GM23338 (cell line): ENCODE measurements around the gene PKD1. TPM values are rescaled to one million over a fixed set of nuclear protein-coding genes. Genes with fewer than 3 reads are reported as not detected.

Source experiments
- ATAC-seq: fragments of 200-7000 bp; cut with Tn5 transposase; 3 replicates; pipeline ENCODE4 v1.9.1; 2020
- DNase-seq: peaks from one replicate; pipeline ENCODE4 v3.0.0-alpha.2; 2015; ENCODE audit warnings: low spot score
- H2AFZ ChIP-seq: fragments of 200-600 bp; sonication (generic); 2 replicates; pipeline ENCODE4 v1.8.0; 2016; ENCODE audit warnings: antibody characterized with exemption, mild to moderate bottlenecking, moderate library complexity
- H3F3A ChIP-seq: fragments of 200-600 bp; sonication (generic); replicated peaks from 2 replicates; pipeline ENCODE4 v1.8.0; 2017; ENCODE audit warnings: antibody characterized with exemption, mixed run types, low read depth
- H3K27ac ChIP-seq: fragments of 200-600 bp; sonication (generic); 2 replicates; pipeline ENCODE4 v1.6.1; 2016; ENCODE audit warnings: low read depth
- H3K27me3 ChIP-seq: fragments of 200-600 bp; sonication (generic); 2 replicates; pipeline ENCODE4 v1.8.0; 2016; ENCODE audit warnings: mild to moderate bottlenecking, mixed run types, moderate library complexity; ENCODE audit not compliant: insufficient read depth
- H3K36me3 ChIP-seq: fragments of 200-600 bp; sonication (generic); 2 replicates; pipeline ENCODE4 v1.8.0; 2016; ENCODE audit warnings: mild to moderate bottlenecking; ENCODE audit not compliant: insufficient read depth
- H3K4me1 ChIP-seq: fragments of 200-600 bp; sonication (generic); 2 replicates; pipeline ENCODE4 v1.8.0; 2016; ENCODE audit warnings: mild to moderate bottlenecking, moderate library complexity; ENCODE audit not compliant: insufficient read depth
- H3K4me2 ChIP-seq: fragments of 200-600 bp; sonication (generic); 2 replicates; pipeline ENCODE4 v1.7.1; 2017; ENCODE audit warnings: mixed run types
- H3K4me3 ChIP-seq: fragments of 200-600 bp; sonication (generic); 2 replicates; pipeline ENCODE4 v1.6.1; 2016; ENCODE audit warnings: mixed run types
- H3K79me2 ChIP-seq: fragments of 200-600 bp; sonication (generic); replicated peaks from 2 replicates; pipeline ENCODE4 v1.8.0; 2017; ENCODE audit warnings: mild to moderate bottlenecking; ENCODE audit not compliant: insufficient read depth
- H3K9me2 ChIP-seq: fragments of 200-600 bp; sonication (generic); 2 replicates; pipeline ENCODE4 v1.8.0; 2017; ENCODE audit not compliant: insufficient read depth
- H4K20me1 ChIP-seq: fragments of 200-600 bp; sonication (generic); replicated peaks from 2 replicates; pipeline ENCODE4 v1.8.0; 2017; ENCODE audit warnings: mild to moderate bottlenecking; ENCODE audit not compliant: insufficient read depth
- H3K27ac Mint-ChIP-seq: 2 replicates; pipeline ENCODE4 v1.8.0; 2020; ENCODE audit warnings: inconsistent platforms, mild to moderate bottlenecking, moderate library complexity, mixed read lengths
- H3K27me3 Mint-ChIP-seq: 3 replicates; pipeline ENCODE4 v1.8.0; 2022; ENCODE audit warnings: low read depth, mild to moderate bottlenecking, moderate library complexity, mixed read lengths, inconsistent platforms; ENCODE audit not compliant: insufficient read depth, poor library complexity
- H3K36me3 Mint-ChIP-seq: 3 replicates; pipeline ENCODE4 v1.8.0; 2021; ENCODE audit warnings: low read depth, mild to moderate bottlenecking, inconsistent platforms, moderate library complexity, mixed read lengths
- H3K4me1 Mint-ChIP-seq: 3 replicates; pipeline ENCODE4 v1.8.0; 2020; ENCODE audit warnings: mild to moderate bottlenecking, inconsistent platforms, mixed read lengths
- H3K4me3 Mint-ChIP-seq: 3 replicates; pipeline ENCODE4 v1.8.0; 2021; ENCODE audit warnings: moderate library complexity, mild to moderate bottlenecking, inconsistent platforms, mixed read lengths
- H3K9me3 Mint-ChIP-seq: 3 replicates; pipeline ENCODE4 v1.8.0; 2020; ENCODE audit warnings: moderate library complexity, mild to moderate bottlenecking, inconsistent platforms, mixed read lengths
- CREB1 ChIP-seq: fragments of 250-450 bp; sonication (Bioruptor Pico); IDR thresholded peaks from 2 replicates; pipeline ENCODE4 v1.5.0; 2020; ENCODE audit warnings: low read depth, mild to moderate bottlenecking, moderate library complexity
- EZH2 ChIP-seq: fragments of 200-600 bp; sonication (generic); IDR thresholded peaks from one replicate; pipeline ENCODE4 v1.8.0; 2017; ENCODE audit warnings: antibody characterized with exemption, mild to moderate bottlenecking, low read depth; ENCODE audit not compliant: unreplicated experiment
- EZH2phosphoT487 ChIP-seq: fragments of 200-600 bp; sonication (generic); IDR thresholded peaks from one replicate; pipeline ENCODE4 v1.8.1; 2018; ENCODE audit warnings: antibody characterized with exemption; ENCODE audit not compliant: unreplicated experiment
- JUNB ChIP-seq: IDR thresholded peaks from one replicate; pipeline ENCODE4 v1.6.1; 2016; ENCODE audit warnings: antibody characterized with exemption; ENCODE audit not compliant: unreplicated experiment
- NANOG ChIP-seq: IDR thresholded peaks from 2 replicates; pipeline ENCODE4 v1.6.1; 2016; ENCODE audit warnings: antibody characterized with exemption, borderline replicate concordance
- POLR2AphosphoS5 ChIP-seq: IDR thresholded peaks from 2 replicates; pipeline ENCODE4 v1.6.1; 2016; ENCODE audit warnings: antibody characterized with exemption, low read depth
- STAT1 ChIP-seq: IDR thresholded peaks from one replicate; pipeline ENCODE4 v1.6.1; 2016; ENCODE audit warnings: antibody characterized with exemption; ENCODE audit not compliant: unreplicated experiment
- ZNF114 ChIP-seq: fragments of 250-450 bp; sonication (Bioruptor Pico); IDR thresholded peaks from 2 replicates; pipeline ENCODE4 v1.5.0; 2020; ENCODE audit warnings: mild to moderate bottlenecking, moderate library complexity
- ZNF331 ChIP-seq: fragments of 250-450 bp; sonication (Bioruptor Pico); IDR thresholded peaks from 2 replicates; pipeline ENCODE4 v1.5.0; 2020; ENCODE audit warnings: low read depth, mild to moderate bottlenecking, moderate library complexity
- polyA plus RNA-seq: library from polyadenylated mRNA; unstranded; fragments of >200 nt; fragmentation: Nextera tagmentation; extraction: Ambion mirVana; gene quantifications from 2 replicates; pipeline ENCODE4 v1.2.1, GENCODE V29; 2016
- total RNA-seq: library from RNA; depleted of rRNA; stranded (reverse); fragments of >200 nt; shearing (Covaris generic); gene quantifications from 2 replicates; pipeline ENCODE4 v1.2.3, GENCODE V29; 2014
- TF ChIP-seq, protein P1 (sequence below): IDR thresholded peaks from 2 replicates; pipeline ENCODE4 v1.6.1; 2016; ENCODE audit warnings: antibody characterized with exemption
- TF ChIP-seq, protein P2 (sequence below), 2 experiments: fragments of 200-600 bp in 1 of 2; sonication (generic) in 1 of 2; conservative IDR thresholded peaks; 2 replicates each; pipeline versions ENCODE4 v1.5.1 to v1.6.1; 2016 to 2017; ENCODE audit warnings: antibody characterized with exemption in 2 of 2, low read depth in 2 of 2, mild to moderate bottlenecking in 2 of 2, moderate library complexity in 1 of 2
- TF ChIP-seq, protein P3 (sequence below): IDR thresholded peaks from one replicate; pipeline ENCODE4 v1.6.1; 2018; ENCODE audit warnings: antibody characterized with exemption; ENCODE audit not compliant: unreplicated experiment

Gene PKD1
- total and polyA plus RNA-seq, 2 experiments from 2014 or later: 21.1 to 107 TPM

DNA sequence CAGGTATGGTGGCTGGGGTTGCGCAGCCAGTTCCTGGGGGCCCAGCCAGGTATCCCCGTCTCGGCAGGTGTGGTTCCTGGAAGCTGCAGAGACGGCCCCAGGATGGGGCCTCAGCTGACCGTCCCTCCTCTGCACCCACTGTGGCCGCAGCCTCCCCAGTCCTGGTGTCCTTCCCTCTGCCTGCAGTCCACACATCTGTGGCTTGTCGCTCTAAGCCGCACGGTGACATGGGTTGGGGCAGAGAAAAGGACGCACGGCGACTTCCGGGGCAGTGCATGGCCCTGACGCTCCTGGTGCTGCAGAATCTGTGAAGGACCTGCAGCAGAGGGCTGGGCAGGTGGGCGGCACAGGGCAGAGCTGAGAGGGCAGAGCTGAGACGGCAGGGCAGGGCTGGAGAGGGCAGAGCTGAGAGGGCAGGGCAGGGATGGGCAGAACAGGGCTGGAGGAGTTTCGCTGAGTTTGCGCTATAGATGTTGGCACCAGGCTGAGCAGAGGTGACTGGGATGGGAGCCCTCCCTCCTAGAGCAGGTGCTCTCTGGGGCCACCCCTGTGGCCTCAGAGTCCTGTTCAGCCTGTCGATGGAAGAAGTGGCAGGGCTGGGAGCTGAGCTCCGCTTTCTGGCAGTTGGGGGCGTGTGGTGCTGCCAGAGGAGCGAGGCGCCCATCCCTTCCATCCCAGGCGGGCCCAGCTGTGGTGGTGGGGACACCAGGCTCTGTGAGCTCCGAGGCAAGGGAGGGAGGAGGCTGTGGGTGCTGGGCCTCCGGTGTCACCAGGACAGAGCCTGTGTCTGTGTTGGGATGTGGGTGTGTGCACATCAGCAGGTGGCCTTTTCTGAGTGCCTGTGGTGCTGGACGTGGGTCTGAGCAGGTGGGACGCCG, 64.9 kb downstream of the PKD1 start (continued):
- TF ChIP-seq POLR2AphosphoS5 (no peak), JUNB (no peak), ZNF114 (CRISPR knock-in tag) (no peak), EZH2 (no peak), NANOG (no peak), STAT1 (no peak)

DNA sequence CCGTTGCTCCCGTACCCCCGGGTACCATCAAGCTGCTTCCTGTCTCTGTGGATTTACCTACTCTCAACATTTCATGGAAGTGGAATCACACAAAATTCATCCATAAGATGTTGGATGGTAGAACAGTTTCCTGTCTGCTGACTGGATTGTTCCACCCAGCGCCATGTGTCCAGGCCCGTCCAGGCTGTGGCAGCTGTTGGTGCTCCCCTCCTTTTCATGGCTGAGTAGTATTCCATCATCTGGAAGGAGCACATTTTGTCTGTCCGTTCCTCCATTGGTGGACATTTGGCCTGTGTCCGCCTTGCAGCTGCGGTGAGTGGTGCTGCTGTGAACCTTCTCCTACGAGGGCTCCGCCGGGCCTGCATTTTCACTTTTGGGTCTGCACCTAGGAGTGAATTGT, 69.6 kb downstream of the PKD1 start:
- ATAC-seq (no peak), DNase-seq (no peak)
- Histone ChIP-seq H3K27ac (no peak overlapping the region), H3K36me3 (0 out of 2 replicates have a peak, but pooled peaks cover 8% of the 10 kb centered on the region), H3K79me2 (no peaks in the 10 kb centered on the region), H3K4me2 (no peak overlapping the region), H2AFZ (no peak overlapping the region), H3F3A (no peaks in the 10 kb centered on the region), H3K9me2 (no peaks in the 10 kb centered on the region), H3K27me3 (no peaks in the 10 kb centered on the region), H4K20me1 (no peaks in the 10 kb centered on the region), H3K4me3 (no peak overlapping the region), H3K4me1 (no peaks in the 10 kb centered on the region)
- Mint-ChIP-seq H3K9me3 (no peaks in the 10 kb centered on the region), H3K27me3 (peaks cover 7% of the 10 kb centered on the region), H3K36me3 (peaks cover 19% of the 10 kb centered on the region), H3K4me3 (no peak overlapping the region), H3K4me1 (no peaks in the 10 kb centered on the region), H3K27ac (no peak overlapping the region)
- TF ChIP-seq EZH2phosphoT487: no peak
- TF ChIP-seq, protein P1, sequence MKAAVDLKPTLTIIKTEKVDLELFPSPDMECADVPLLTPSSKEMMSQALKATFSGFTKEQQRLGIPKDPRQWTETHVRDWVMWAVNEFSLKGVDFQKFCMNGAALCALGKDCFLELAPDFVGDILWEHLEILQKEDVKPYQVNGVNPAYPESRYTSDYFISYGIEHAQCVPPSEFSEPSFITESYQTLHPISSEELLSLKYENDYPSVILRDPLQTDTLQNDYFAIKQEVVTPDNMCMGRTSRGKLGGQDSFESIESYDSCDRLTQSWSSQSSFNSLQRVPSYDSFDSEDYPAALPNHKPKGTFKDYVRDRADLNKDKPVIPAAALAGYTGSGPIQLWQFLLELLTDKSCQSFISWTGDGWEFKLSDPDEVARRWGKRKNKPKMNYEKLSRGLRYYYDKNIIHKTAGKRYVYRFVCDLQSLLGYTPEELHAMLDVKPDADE: no peak
- TF ChIP-seq, protein P2, sequence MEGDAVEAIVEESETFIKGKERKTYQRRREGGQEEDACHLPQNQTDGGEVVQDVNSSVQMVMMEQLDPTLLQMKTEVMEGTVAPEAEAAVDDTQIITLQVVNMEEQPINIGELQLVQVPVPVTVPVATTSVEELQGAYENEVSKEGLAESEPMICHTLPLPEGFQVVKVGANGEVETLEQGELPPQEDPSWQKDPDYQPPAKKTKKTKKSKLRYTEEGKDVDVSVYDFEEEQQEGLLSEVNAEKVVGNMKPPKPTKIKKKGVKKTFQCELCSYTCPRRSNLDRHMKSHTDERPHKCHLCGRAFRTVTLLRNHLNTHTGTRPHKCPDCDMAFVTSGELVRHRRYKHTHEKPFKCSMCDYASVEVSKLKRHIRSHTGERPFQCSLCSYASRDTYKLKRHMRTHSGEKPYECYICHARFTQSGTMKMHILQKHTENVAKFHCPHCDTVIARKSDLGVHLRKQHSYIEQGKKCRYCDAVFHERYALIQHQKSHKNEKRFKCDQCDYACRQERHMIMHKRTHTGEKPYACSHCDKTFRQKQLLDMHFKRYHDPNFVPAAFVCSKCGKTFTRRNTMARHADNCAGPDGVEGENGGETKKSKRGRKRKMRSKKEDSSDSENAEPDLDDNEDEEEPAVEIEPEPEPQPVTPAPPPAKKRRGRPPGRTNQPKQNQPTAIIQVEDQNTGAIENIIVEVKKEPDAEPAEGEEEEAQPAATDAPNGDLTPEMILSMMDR (conservative IDR thresholded peaks at IDR 0.05; ENCODE audit: low read depth in 2 of 2): no peak
- TF ChIP-seq CREB1: no peak
- TF ChIP-seq NANOG: no peak
- TF ChIP-seq STAT1: no peak
- TF ChIP-seq ZNF331: no peak
- no peak for TF ChIP-seq POLR2AphosphoS5
- TF ChIP-seq ZNF114 (CRISPR knock-in tag): no peak
- TF ChIP-seq JUNB: no peak
- TF ChIP-seq EZH2: no peak
- TF ChIP-seq, protein P3, sequence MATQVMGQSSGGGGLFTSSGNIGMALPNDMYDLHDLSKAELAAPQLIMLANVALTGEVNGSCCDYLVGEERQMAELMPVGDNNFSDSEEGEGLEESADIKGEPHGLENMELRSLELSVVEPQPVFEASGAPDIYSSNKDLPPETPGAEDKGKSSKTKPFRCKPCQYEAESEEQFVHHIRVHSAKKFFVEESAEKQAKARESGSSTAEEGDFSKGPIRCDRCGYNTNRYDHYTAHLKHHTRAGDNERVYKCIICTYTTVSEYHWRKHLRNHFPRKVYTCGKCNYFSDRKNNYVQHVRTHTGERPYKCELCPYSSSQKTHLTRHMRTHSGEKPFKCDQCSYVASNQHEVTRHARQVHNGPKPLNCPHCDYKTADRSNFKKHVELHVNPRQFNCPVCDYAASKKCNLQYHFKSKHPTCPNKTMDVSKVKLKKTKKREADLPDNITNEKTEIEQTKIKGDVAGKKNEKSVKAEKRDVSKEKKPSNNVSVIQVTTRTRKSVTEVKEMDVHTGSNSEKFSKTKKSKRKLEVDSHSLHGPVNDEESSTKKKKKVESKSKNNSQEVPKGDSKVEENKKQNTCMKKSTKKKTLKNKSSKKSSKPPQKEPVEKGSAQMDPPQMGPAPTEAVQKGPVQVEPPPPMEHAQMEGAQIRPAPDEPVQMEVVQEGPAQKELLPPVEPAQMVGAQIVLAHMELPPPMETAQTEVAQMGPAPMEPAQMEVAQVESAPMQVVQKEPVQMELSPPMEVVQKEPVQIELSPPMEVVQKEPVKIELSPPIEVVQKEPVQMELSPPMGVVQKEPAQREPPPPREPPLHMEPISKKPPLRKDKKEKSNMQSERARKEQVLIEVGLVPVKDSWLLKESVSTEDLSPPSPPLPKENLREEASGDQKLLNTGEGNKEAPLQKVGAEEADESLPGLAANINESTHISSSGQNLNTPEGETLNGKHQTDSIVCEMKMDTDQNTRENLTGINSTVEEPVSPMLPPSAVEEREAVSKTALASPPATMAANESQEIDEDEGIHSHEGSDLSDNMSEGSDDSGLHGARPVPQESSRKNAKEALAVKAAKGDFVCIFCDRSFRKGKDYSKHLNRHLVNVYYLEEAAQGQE: no peak
